IMR-90 (cell line): ENCODE measurements around the gene SPNS2. TPM values are rescaled to one million over a fixed set of nuclear protein-coding genes. Genes with fewer than 3 reads are reported as not detected.

Experiments
- ATAC-seq: fragments of 200-7000 bp; cut with Tn5 transposase; 2 replicates; pipeline ENCODE4 v1.9.1; 2020; ENCODE audit warnings: low read depth, mild to moderate bottlenecking, moderate library complexity
- BruUV-seq: library from RNA; stranded (reverse); fragments of 400-500 nt; replicated peaks from 2 replicates; lab custom pipeline; 2021; lab: Mats Ljungman, UMichigan
- CTCF ChIA-PET: fragments of 300-600 bp; formaldehyde crosslinking; extraction: SDS; loops from one replicate; lab custom pipeline; 2021; ENCODE audit warnings: antibody characterized with exemption; lab: Yijun Ruan, JAX
- POLR2A ChIA-PET: fragments of 300-600 bp; sonication (Branson Sonifier 250); formaldehyde crosslinking; loops from one replicate; lab custom pipeline; 2022; ENCODE audit warnings: antibody characterized with exemption; ENCODE audit not compliant: unreplicated experiment; lab: Charles Lee
- DNase-seq: peaks from one replicate; pipeline ENCODE4 v3.0.0; 2013
- H2AFZ ChIP-seq: replicated peaks from 2 replicates; pipeline ENCODE3; 2013; ENCODE audit warnings: low read length, mild to moderate bottlenecking; ENCODE audit not compliant: poor library complexity
- H2AK5ac ChIP-seq: 2 replicates; pipeline ENCODE4 v1.6.1; 2013; ENCODE audit warnings: low read depth, low read length, inconsistent platforms
- H2AK9ac ChIP-seq: replicated peaks from 2 replicates; pipeline ENCODE3; 2013; ENCODE audit warnings: mild to moderate bottlenecking, low read depth, low read length, moderate library complexity; ENCODE audit not compliant: poor library complexity
- H2BK120ac ChIP-seq: 2 replicates; pipeline ENCODE4 v1.6.1; 2013; ENCODE audit warnings: low read depth, low read length, inconsistent platforms
- H2BK15ac ChIP-seq: 3 replicates; pipeline ENCODE4 v1.6.1; 2013; ENCODE audit warnings: low read depth, low read length, inconsistent platforms
- H2BK20ac ChIP-seq: 2 replicates; pipeline ENCODE4 v1.6.1; 2013; ENCODE audit warnings: low read depth, mild to moderate bottlenecking, inconsistent platforms, low read length, moderate library complexity
- H2BK5ac ChIP-seq: 2 replicates; pipeline ENCODE4 v1.6.1; 2013; ENCODE audit warnings: mild to moderate bottlenecking, low read depth, low read length, inconsistent platforms; ENCODE audit not compliant: poor library complexity, severe bottlenecking
- H3K14ac ChIP-seq: replicated peaks from 2 replicates; pipeline ENCODE4 v1.6.1; 2013; ENCODE audit warnings: low read depth, low read length, inconsistent platforms
- H3K18ac ChIP-seq: 2 replicates; pipeline ENCODE4 v1.6.1; 2013; ENCODE audit warnings: low read depth, low read length, control low read depth
- H3K23ac ChIP-seq: 2 replicates; pipeline ENCODE4 v1.6.1; 2013; ENCODE audit warnings: low read depth, low read length, inconsistent platforms
- H3K27ac ChIP-seq: 2 replicates; pipeline ENCODE4 v1.5.1; 2013; ENCODE audit warnings: mild to moderate bottlenecking, control low read depth, low read length; ENCODE audit not compliant: insufficient read depth
- H3K27me3 ChIP-seq: 2 replicates; pipeline ENCODE4 v1.6.1; 2013; ENCODE audit warnings: low read length; ENCODE audit not compliant: control insufficient read depth, insufficient read depth
- H3K36me3 ChIP-seq: 2 replicates; pipeline ENCODE4 v1.6.1; 2013; ENCODE audit warnings: low read length, mixed read lengths; ENCODE audit not compliant: control insufficient read depth, insufficient read depth
- H3K4ac ChIP-seq: 2 replicates; pipeline ENCODE4 v1.6.1; 2013; ENCODE audit warnings: low read depth, low read length, inconsistent platforms
- H3K4me1 ChIP-seq: 2 replicates; pipeline ENCODE4 v1.6.1; 2013; ENCODE audit warnings: low read length, mixed read lengths; ENCODE audit not compliant: control insufficient read depth, insufficient read depth
- H3K4me2 ChIP-seq: 2 replicates; pipeline ENCODE4 v1.6.1; 2013; ENCODE audit warnings: low read depth, mild to moderate bottlenecking, control low read depth, low read length, moderate library complexity
- H3K4me3 ChIP-seq: 2 replicates; pipeline ENCODE4 v1.5.1; 2013; ENCODE audit warnings: low read depth, mild to moderate bottlenecking, control low read depth, low read length, moderate library complexity; ENCODE audit not compliant: insufficient read depth
- H3K56ac ChIP-seq: 2 replicates; pipeline ENCODE4 v1.6.1; 2013; ENCODE audit warnings: low read length, inconsistent platforms; ENCODE audit not compliant: insufficient read depth; ENCODE audit errors: extremely low read depth
- H3K79me1 ChIP-seq, 2 experiments: 2 replicates each; pipeline ENCODE4 v1.6.1; 2013; ENCODE audit warnings: low read length in 2 of 2, inconsistent platforms in 1 of 2, low read depth in 1 of 2
- H3K9ac ChIP-seq: 2 replicates; pipeline ENCODE4 v1.6.1; 2013; ENCODE audit warnings: low read depth, low read length, control low read depth
- H3K9me1 ChIP-seq: 2 replicates; pipeline ENCODE4 v1.6.1; 2013; ENCODE audit warnings: low read length, inconsistent platforms; ENCODE audit not compliant: insufficient read depth
- H3K9me3 ChIP-seq: 2 replicates; pipeline ENCODE4 v1.6.1; 2013; ENCODE audit warnings: low read length; ENCODE audit not compliant: control insufficient read depth, insufficient read depth
- H4K20me1 ChIP-seq: 2 replicates; pipeline ENCODE4 v1.6.1; 2013; ENCODE audit warnings: low read length, inconsistent platforms; ENCODE audit not compliant: insufficient read depth
- H4K5ac ChIP-seq: 2 replicates; pipeline ENCODE4 v1.6.1; 2013; ENCODE audit warnings: mild to moderate bottlenecking, low read depth, low read length, control low read depth
- H4K8ac ChIP-seq, 2 experiments: 2 replicates each; pipeline ENCODE4 v1.6.1; 2013; ENCODE audit warnings: low read depth in 2 of 2, low read length in 2 of 2, control low read depth in 1 of 2, inconsistent platforms in 1 of 2
- H4K91ac ChIP-seq: 2 replicates; pipeline ENCODE4 v1.6.1; 2013; ENCODE audit warnings: low read depth, low read length, inconsistent platforms; ENCODE audit not compliant: insufficient read depth
- BHLHE40 ChIP-seq: fragments of 150-350 bp; IDR thresholded peaks from 2 replicates; pipeline ENCODE4 v1.6.1; 2016; ENCODE audit warnings: mild to moderate bottlenecking, low read depth, low read length
- CTCF ChIP-seq: conservative IDR thresholded peaks from 2 replicates; pipeline ENCODE4 v1.5.1; 2012; ENCODE audit warnings: mild to moderate bottlenecking, low read depth, low read length, improper control_type of control experiment
- MAFK ChIP-seq: IDR thresholded peaks from 2 replicates; pipeline ENCODE4 v1.6.1; 2012; ENCODE audit warnings: low read depth, low read length, improper control_type of control experiment
- MAZ ChIP-seq: IDR thresholded peaks from 2 replicates; pipeline ENCODE4 v1.6.1; 2012; ENCODE audit warnings: low read depth, mild to moderate bottlenecking, low read length, improper control_type of control experiment, moderate library complexity, borderline replicate concordance
- POLR2A ChIP-seq: IDR thresholded peaks from 2 replicates; pipeline ENCODE4 v1.6.1; 2012; ENCODE audit warnings: mild to moderate bottlenecking, low read depth, low read length
- RCOR1 ChIP-seq: IDR thresholded peaks from 2 replicates; pipeline ENCODE4 v1.6.1; 2012; ENCODE audit warnings: mild to moderate bottlenecking, low read length, improper control_type of control experiment; ENCODE audit not compliant: insufficient replicate concordance
- USF2 ChIP-seq: fragments of 150-350 bp; IDR thresholded peaks from 2 replicates; pipeline ENCODE4 v1.6.1; 2017; ENCODE audit warnings: mild to moderate bottlenecking, antibody characterized with exemption, low read length, low read depth
- WGBS, 2 experiments: methylation state at CpG; one replicate each; pipeline versions ENCODE4 v1.1.5 to v1.1.7; 2013; ENCODE audit warnings: missing lambda C conversion rate in 2 of 2; ENCODE audit not compliant: insufficient read length in 1 of 2; ENCODE audit errors: extremely low coverage in 2 of 2; 5-methylcytosine and 5-hydroxymethylcytosine counted together
- dilution Hi-C: fragments of 300-500 bp; cut with HindIII; formaldehyde crosslinking; loops from one replicate; pipeline ENCODE4 v1.14.3; 2018; ENCODE audit warnings: low sequenced_read_pairs; ENCODE audit not compliant: unreplicated experiment
- in situ Hi-C: fragments of 300-500 bp; cut with MboI; formaldehyde crosslinking; loops from 3 replicates; pipeline ENCODE4 v1.14.3; 2019; ENCODE audit warnings: low sequenced_read_pairs, inconsistent platforms, mixed read lengths
- intact Hi-C: fragments of 100-400 bp; cut with micrococcal nuclease; formaldehyde crosslinking; loops from 2 replicates; pipeline ENCODE4 v1.10.0; 2022
- polyA plus RNA-seq, 3 experiments: library from polyadenylated mRNA; depleted of rRNA; stranded (reverse); fragments of >200 nt; gene quantifications; 2 replicates each; pipeline ENCODE4 v1.2.3, GENCODE V29; 2012; ENCODE audit warnings: low replicate concordance in 1 of 3
- total RNA-seq: library from RNA; depleted of rRNA; stranded (reverse); fragments of >200 nt; gene quantifications from 2 replicates; pipeline ENCODE4 v1.2.3, GENCODE V29; 2012

SPNS2 gene
- total and polyA plus RNA-seq, 2 of the 4 experiments (the other 2 are of a cell fraction): under 0.01 TPM; not detected in 1

DNA sequence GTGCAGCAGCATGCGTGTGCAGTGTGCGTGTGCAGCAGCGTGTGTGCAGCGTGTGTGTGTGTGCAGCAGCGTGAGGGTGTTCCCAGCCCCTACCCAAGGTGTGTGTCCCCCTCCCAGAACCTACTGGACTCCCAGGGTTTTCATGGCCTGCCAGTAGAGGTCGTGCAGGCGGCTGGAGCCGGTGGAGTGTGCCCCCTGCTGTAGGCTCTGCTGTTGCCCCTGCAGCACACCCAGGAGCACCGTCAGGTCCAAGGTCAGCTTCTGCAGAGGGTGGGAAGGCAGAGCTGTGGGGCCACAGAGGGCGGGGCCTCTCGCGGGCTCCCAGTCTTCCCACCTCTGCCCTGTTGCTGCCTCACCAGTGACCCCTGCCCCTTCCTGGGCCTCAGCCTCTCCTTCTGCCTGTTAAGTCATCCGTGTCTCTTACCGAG is 41.6 kb downstream of the SPNS2 start:
- Histone ChIP-seq H4K91ac (no peak overlapping the region), H2AK9ac (no peak overlapping the region), H3K27me3 (no peaks in the 10 kb centered on the region), H2AFZ (no peak overlapping the region), H3K56ac (no peak overlapping the region), H2AK5ac (no peak overlapping the region), H2BK15ac (no peak overlapping the region), H3K36me3 (peaks cover 57% of the 10 kb centered on the region), H3K79me1 (no peaks in the 10 kb centered on the region; a peak in 1 of 4 replicates), H3K18ac (no peak overlapping the region), H4K5ac (no peak overlapping the region), H3K14ac (no peak overlapping the region), H3K9ac (no peak overlapping the region), H2BK20ac (no peak overlapping the region), H2BK120ac (no peak overlapping the region), H3K4ac (no peak overlapping the region), H4K8ac (no peak overlapping the region), H3K23ac (no peak overlapping the region), H2BK5ac (no peak overlapping the region), H3K9me3 (no peaks in the 10 kb centered on the region), H3K27ac (no peak overlapping the region), H3K9me1 (no peaks in the 10 kb centered on the region), H4K20me1 (peaks cover 15% of the 10 kb centered on the region), H3K4me3 (no peak overlapping the region), H3K4me2 (no peak overlapping the region), H3K4me1 (peaks cover 3% of the 10 kb centered on the region; the same call in 1 of the 2 replicates)
- intact Hi-C loops (no loop called here), dilution Hi-C loops (no loop called here), in situ Hi-C loops (no loop called here)
- no TSS peak for BruUV-seq
- no peak for ATAC-seq
- DNase-seq: no peak
- TF ChIP-seq CTCF: 0 out of 2 replicates have a peak, but pooled peaks have one; percentile 13
- no peak for TF ChIP-seq USF2
- TF ChIP-seq MAFK: no peak
- TF ChIP-seq MAZ: no peak
- TF ChIP-seq BHLHE40: no peak
- no peak for TF ChIP-seq RCOR1
- no peak for TF ChIP-seq POLR2A
- ChIA-PET CTCF (no interaction called here), POLR2A (no interaction called here)
- WGBS, 2 experiments: 80% methylated on average over 6 of the region's 14 CpGs; no CpG with 5 or more reads in 1 of the 2 experiments
